SK-MEL-5 (cell line): ENCODE measurements around the gene CUEDC1. TPM values are rescaled to one million over a fixed set of nuclear protein-coding genes. Genes with fewer than 3 reads are reported as not detected.

Experiments used
- DNase-seq: peaks from one replicate; pipeline ENCODE4 v3.0.0-alpha.2; 2016; ENCODE audit warnings: low read depth, low spot score
- in situ Hi-C: cut with HindIII; loops from 2 replicates; pipeline ENCODE4 v1.10.0; 2016; ENCODE audit warnings: low sequenced_read_pairs, high pct_unique_total_duplicates, low pct_unique_long_range_greater_than_20kb
- total RNA-seq: library from RNA; depleted of rRNA; stranded (reverse); fragments of >200 nt; shearing (Covaris generic); gene quantifications from 2 replicates; pipeline ENCODE4 v1.2.3, GENCODE V29; 2014

Gene CUEDC1
- total RNA-seq, 1 experiment from 2014 or later, result 10.4 TPM

GRCh38 chr17:57877803-57878377, 77.3 kb downstream of the CUEDC1 start:
- in situ Hi-C loops, result no loop called here
- DNase-seq, result no peak

- DNase-seq, result peak; percentile 41
- in situ Hi-C loops, result no loop called here
These were observed 78.4 kb downstream of the CUEDC1 start for GRCh38 chr17:57876866-57877237.

GRCh38 chr17:57876023-57876865, 79.0 kb downstream of the CUEDC1 start:
- in situ Hi-C loops, result no loop called here
- DNase-seq, result no peak

- DNase-seq, result peak; percentile 93
- in situ Hi-C loops, result no loop called here
These were observed 79.8 kb downstream of the CUEDC1 start for GRCh38 chr17:57875290-57876022.

GRCh38 chr17:57874434-57875289, 80.5 kb downstream of the CUEDC1 start:
- DNase-seq, result no peak
- in situ Hi-C loops, result no loop called here

GRCh38 chr17:57874058-57874419, 81.2 kb downstream of the CUEDC1 start:
- DNase-seq, result no peak
- in situ Hi-C loops, result no loop called here

GRCh38 chr17:57873261-57874057, 81.8 kb downstream of the CUEDC1 start:
- in situ Hi-C loops, result no loop called here
- no peak for DNase-seq

GRCh38 chr17:57872536-57872935, 82.7 kb downstream of the CUEDC1 start:
- in situ Hi-C loops, result no loop called here
- DNase-seq, result no peak

- in situ Hi-C loops, result no loop called here
- no peak for DNase-seq
These were observed 83.3 kb downstream of the CUEDC1 start for GRCh38 chr17:57871863-57872262.

GRCh38 chr17:57871155-57871554, 84.1 kb downstream of the CUEDC1 start:
- in situ Hi-C loops, result no loop called here
- DNase-seq, result no peak

GRCh38 chr17:57870283-57870635, 85.0 kb downstream of the CUEDC1 start:
- DNase-seq, result no peak
- in situ Hi-C loops, result no loop called here

GRCh38 chr17:57869617-57870282, 85.5 kb downstream of the CUEDC1 start:
- no peak for DNase-seq
- in situ Hi-C loops, result no loop called here

GRCh38 chr17:57868910-57869616, 86.1 kb downstream of the CUEDC1 start:
- DNase-seq, result no peak
- in situ Hi-C loops, result no loop called here

- in situ Hi-C loops, result no loop called here
- no peak for DNase-seq
These were observed 87.0 kb downstream of the CUEDC1 start for GRCh38 chr17:57868007-57868909.

GRCh38 chr17:57867126-57867525, 88.1 kb downstream of the CUEDC1 start:
- in situ Hi-C loops, result no loop called here
- DNase-seq, result no peak
